CD4-positive, alpha-beta T cell treated with Interleukin-15 for 1 hour (primary cell): ENCODE measurements around the gene CDKL1.
"Not testable (repeated sequence)": the region's sequence is repeated elsewhere in the genome, so short reads cannot be mapped to it uniquely, and the experiment has no call there.

Experiments
- DNase-seq: peaks from one replicate; pipeline ENCODE4 v3.0.0-alpha.2; 2020

Gene CDKL1

GRCh38 chr14:50356283-50356682 lies 40.4 kb downstream of the CDKL1 start:
- DNase-seq: not testable (repeated sequence)

- DNase-seq: no peak
Measured at GRCh38 chr14:50355692-50356091, 41.0 kb downstream of the CDKL1 start.

- DNase-seq: no peak
Measured at GRCh38 chr14:50354527-50354926, 42.2 kb downstream of the CDKL1 start.

- no peak for DNase-seq
Measured at GRCh38 chr14:50353126-50353525, 43.6 kb downstream of the CDKL1 start.

- DNase-seq: no peak
Measured at GRCh38 chr14:50352584-50352983, 44.1 kb downstream of the CDKL1 start.

GRCh38 chr14:50350975-50351374 lies 45.7 kb downstream of the CDKL1 start:
- DNase-seq: no peak

- no peak for DNase-seq
Measured at GRCh38 chr14:50348933-50349332, 47.7 kb downstream of the CDKL1 start.

- no peak for DNase-seq
Measured at GRCh38 chr14:50347521-50347920, 49.2 kb downstream of the CDKL1 start.

- DNase-seq: no peak
Measured at GRCh38 chr14:50345846-50346422, 50.7 kb downstream of the CDKL1 start.

- no peak for DNase-seq
Measured at GRCh38 chr14:50344876-50345563, 51.7 kb downstream of the CDKL1 start.

- DNase-seq: no peak
Measured at GRCh38 chr14:50344116-50344775, 52.4 kb downstream of the CDKL1 start.

- DNase-seq: no peak
Measured at GRCh38 chr14:50343434-50343833, 53.2 kb downstream of the CDKL1 start.

- peak; percentile 58 for DNase-seq
Measured at GRCh38 chr14:50342221-50343078, 54.2 kb downstream of the CDKL1 start.

GRCh38 chr14:50340963-50341362 lies 55.7 kb downstream of the CDKL1 start:
- no peak for DNase-seq

GRCh38 chr14:50340045-50340444 lies 56.6 kb downstream of the CDKL1 start:
- DNase-seq: no peak

GRCh38 chr14:50339178-50339804 lies 57.4 kb downstream of the CDKL1 start:
- no peak for DNase-seq

- no peak for DNase-seq
Measured at GRCh38 chr14:50338587-50338986, 58.1 kb downstream of the CDKL1 start.

GRCh38 chr14:50335989-50336824 lies 60.5 kb downstream of the CDKL1 start:
- DNase-seq: no peak

GRCh38 chr14:50335389-50335788 lies 61.3 kb downstream of the CDKL1 start:
- DNase-seq: no peak

GRCh38 chr14:50334211-50334610 lies 62.5 kb downstream of the CDKL1 start:
- DNase-seq: no peak

- DNase-seq: no peak
Measured at GRCh38 chr14:50333014-50333509, 63.6 kb downstream of the CDKL1 start.

- no peak for DNase-seq
Measured at GRCh38 chr14:50331596-50331995, 65.1 kb downstream of the CDKL1 start.
